ENCODE data around the gene MUC20. TPM values are rescaled to one million over a fixed set of nuclear protein-coding genes. Genes with fewer than 3 reads are reported as not detected.

Gene MUC20
- total RNA-seq, 4 donors from 2014 or later = 2.3 to 8.3 (median 3.3) TPM

DNA sequence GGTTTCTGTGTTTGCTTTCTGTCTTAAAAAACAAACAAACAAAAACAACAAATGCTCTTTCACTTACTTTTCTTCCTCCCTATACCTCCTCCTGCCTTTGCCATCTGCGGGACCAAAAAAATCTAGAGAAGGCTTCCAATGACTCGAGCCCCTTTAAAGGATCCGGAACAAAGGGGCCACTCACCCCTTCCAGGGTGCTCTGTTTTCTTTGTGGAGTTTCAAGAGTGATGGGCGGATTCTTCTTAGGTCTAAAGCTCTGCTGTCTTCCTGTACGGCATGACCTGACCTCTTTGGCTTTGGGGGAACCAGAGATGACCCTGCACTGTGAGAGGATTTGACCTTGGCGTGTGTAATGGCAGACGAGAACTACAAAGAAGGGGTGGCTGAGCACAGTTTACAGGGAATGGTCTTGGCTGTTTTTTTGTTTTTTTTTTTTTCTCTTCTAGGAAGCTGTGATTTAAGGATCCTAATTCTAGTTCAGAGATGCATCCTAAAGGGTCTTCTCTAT is 2.2 kb upstream of the MUC20 start:
- no peak for TF ChIP-seq CTCF (IDR thresholded peaks at IDR 0.05; ENCODE audit: low read depth)

DNA sequence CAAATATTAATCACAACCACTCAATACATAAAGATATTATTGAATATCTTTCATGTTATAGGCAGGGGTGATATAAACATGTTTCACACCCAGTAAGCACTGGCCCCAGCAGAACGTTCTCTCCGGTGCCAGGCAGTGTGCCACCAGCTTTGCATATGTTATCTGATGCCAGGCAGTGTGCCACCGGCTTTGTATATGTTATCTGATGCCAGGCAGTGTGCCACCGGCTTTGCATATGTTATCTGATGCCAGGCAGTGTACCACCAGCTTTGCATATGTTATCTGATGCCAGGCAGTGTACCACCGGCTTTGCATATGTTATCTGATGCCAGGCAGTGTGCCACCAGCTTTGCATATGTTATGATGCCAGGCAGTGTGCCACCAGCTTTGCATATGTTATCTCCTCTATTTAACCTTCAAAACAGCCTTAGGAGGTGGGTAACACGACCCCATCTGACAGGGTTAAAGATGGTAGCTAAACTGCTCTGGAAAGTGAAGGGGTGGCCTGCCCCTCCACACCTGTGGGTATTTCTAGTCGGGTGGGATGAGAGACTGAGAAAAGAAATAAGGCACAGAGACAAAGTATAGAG is 6.9 kb downstream of the MUC20 start:
- no peak for TF ChIP-seq CTCF (IDR thresholded peaks at IDR 0.05; ENCODE audit: low read depth)

DNA sequence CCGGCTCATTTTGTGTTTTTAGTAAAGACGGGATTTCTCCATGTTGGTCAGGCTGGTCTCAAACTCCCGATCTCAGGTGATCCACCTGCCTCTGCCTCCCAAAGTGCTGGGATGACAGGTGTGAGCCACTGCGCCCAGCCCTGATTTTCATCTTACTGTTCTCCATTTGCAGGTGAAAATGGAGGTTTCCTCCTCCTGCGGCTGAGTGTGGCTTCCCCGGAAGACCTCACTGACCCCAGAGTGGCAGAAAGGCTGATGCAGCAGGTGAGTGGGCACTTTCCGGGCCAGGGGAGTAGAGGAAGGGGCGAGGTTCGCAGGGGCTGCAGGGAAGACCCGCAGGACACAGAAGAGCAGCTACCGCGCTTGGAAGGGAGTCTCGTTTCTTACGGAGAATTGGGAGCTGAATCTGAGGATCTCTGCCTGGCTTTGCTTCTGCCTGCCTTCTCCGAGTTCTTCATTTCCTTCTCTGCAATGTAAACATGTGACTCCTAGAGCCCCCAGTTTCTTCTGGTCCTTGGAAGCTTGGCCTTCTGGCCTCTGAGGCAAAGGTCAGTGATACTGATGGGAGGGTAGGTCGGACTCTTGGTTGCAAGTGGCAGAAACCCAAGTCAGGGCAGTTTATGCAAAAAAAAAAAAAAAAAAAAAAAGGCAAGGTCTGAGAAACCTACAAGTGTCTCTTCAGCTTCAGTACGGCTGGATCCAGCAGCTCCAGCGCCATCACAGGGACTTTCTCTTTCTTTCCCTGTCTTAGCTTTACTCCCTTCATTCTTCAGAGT is 8.9 kb downstream of the MUC20 start:
- TF ChIP-seq CTCF (IDR thresholded peaks at IDR 0.05; ENCODE audit: low read depth) = no peak

- TF ChIP-seq CTCF (IDR thresholded peaks at IDR 0.05; ENCODE audit: low read depth) = no peak
Measured at GRCh38 chr3:195731356-195731905, 10.7 kb downstream of the MUC20 start.

GRCh38 chr3:195732940-195733339 is 12.2 kb downstream of the MUC20 start:
- TF ChIP-seq CTCF (IDR thresholded peaks at IDR 0.05; ENCODE audit: low read depth) = no peak

DNA sequence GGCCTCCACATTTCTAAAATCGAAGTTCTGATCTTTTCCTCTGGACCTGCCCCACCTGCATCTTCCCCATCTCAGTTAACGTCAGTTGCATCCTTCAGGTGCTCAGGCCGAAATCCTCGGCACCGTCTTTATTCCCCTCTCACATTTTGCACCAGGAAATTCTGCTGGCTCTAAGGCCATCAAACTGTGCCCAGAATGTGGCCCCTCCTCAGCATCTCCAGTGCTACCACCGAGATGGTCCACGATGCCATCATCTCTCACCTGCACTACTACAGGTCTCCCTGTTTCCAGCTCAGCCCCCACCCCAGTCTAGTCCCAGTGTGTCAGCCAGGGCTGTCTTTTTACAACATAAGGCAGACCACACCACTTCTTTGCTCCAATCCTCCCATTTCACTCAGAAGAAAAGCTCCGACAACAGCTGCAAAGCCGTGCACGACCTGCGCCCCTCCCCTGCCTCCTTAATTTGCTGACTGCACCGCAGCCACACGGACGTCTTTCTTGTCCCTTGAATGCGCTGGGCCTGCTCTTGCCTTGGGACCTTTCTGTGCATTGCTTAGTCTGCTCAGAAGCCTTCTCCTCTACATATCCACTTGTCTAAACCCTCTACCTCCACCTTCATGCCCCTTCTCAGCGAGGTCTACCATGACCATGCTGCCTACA is 14.4 kb downstream of the MUC20 start:
- TF ChIP-seq CTCF (IDR thresholded peaks at IDR 0.05; ENCODE audit: low read depth) = no peak

Measured in subcutaneous adipose tissue (tissue), 4 donors.